NB4 (cell line): ENCODE results near the gene RBM34.

ENCODE experiments used
- POLR2A ChIP-seq: IDR thresholded peaks from 2 replicates; pipeline ENCODE4 v1.6.1; 2011; ENCODE audit warnings: mild to moderate bottlenecking; ENCODE audit not compliant: insufficient read length; ENCODE audit errors: extremely low read depth
- TF ChIP-seq, protein P1 (sequence below): IDR thresholded peaks from one replicate; pipeline ENCODE4 v1.5.1; 2012; ENCODE audit warnings: low read depth, low read length

DNA sequence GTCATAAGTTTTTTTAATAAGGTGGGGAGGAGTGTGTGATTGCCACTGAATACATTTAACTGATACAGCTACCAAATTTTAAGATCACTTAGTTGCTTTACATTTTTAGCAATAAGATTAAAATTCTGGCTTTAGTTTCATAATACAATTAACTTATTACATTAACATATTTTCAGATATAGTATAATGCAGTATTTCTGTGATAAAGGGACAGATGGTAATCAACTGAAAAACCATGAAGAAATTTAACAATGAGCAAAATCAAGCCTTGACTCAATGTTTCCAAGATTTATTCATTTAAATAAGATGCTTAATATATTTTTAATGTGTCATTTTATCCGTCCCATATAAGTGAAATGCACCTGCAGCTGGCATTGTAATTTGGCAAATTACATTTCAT, 36.4 kb downstream of the RBM34 start:
- TF ChIP-seq POLR2A, result no peak
- TF ChIP-seq, protein P1, sequence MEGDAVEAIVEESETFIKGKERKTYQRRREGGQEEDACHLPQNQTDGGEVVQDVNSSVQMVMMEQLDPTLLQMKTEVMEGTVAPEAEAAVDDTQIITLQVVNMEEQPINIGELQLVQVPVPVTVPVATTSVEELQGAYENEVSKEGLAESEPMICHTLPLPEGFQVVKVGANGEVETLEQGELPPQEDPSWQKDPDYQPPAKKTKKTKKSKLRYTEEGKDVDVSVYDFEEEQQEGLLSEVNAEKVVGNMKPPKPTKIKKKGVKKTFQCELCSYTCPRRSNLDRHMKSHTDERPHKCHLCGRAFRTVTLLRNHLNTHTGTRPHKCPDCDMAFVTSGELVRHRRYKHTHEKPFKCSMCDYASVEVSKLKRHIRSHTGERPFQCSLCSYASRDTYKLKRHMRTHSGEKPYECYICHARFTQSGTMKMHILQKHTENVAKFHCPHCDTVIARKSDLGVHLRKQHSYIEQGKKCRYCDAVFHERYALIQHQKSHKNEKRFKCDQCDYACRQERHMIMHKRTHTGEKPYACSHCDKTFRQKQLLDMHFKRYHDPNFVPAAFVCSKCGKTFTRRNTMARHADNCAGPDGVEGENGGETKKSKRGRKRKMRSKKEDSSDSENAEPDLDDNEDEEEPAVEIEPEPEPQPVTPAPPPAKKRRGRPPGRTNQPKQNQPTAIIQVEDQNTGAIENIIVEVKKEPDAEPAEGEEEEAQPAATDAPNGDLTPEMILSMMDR, result no peak
